ENCODE data around the gene TMEM192. TPM values are rescaled to one million over a fixed set of nuclear protein-coding genes. Genes with fewer than 3 reads are reported as not detected.
"Not testable (repeated sequence)": the region's sequence is repeated elsewhere in the genome, so short reads cannot be mapped to it uniquely, and the experiment has no call there.

TMEM192 gene
- total RNA-seq, 2 donors from 2014 or later, result 13.6 to 14.6 TPM

- H3K4me1 ChIP-seq, result no peaks in the 10 kb centered on the region
- no peaks in the 10 kb centered on the region for H3K9me3 ChIP-seq
- TF ChIP-seq CTCF (IDR thresholded peaks at IDR 0.05), result no peak
- no peaks in the 10 kb centered on the region for H3K27me3 ChIP-seq
- no peak overlapping the region for H3K27ac ChIP-seq
- DNase-seq (ENCODE audit: low spot score), result no peak
- no peaks in the 10 kb centered on the region for H3K36me3 ChIP-seq
- no peak overlapping the region for H3K4me3 ChIP-seq
These were observed 17.3 kb upstream of the TMEM192 start for GRCh38 chr4:165129924-165130323.

GRCh38 chr4:165125869-165126499 is 13.3 kb upstream of the TMEM192 start:
- H3K4me3 ChIP-seq; H3K4me1 ChIP-seq; H3K27me3 ChIP-seq; H3K9me3 ChIP-seq; H3K36me3 ChIP-seq; DNase-seq (ENCODE audit: low spot score); H3K27ac ChIP-seq: not testable (repeated sequence)

- Histone ChIP-seq H3K27ac (no peak overlapping the region), H3K9me3 (no peaks in the 10 kb centered on the region), H3K27me3 (no peaks in the 10 kb centered on the region), H3K4me3 (no peak overlapping the region), H3K36me3 (no peaks in the 10 kb centered on the region), H3K4me1 (no peaks in the 10 kb centered on the region)
- TF ChIP-seq CTCF (IDR thresholded peaks at IDR 0.05), result no peak
- no peak for DNase-seq (ENCODE audit: low spot score)
These were observed 11.8 kb upstream of the TMEM192 start for GRCh38 chr4:165124488-165124887.

GRCh38 chr4:165118256-165118909 is 5.7 kb upstream of the TMEM192 start:
- TF ChIP-seq CTCF (IDR thresholded peaks at IDR 0.05), result no peak

GRCh38 chr4:165115301-165115700 is 2.6 kb upstream of the TMEM192 start:
- Histone ChIP-seq H3K27ac (no peak overlapping the region), H3K4me1 (peaks cover 0 to 10% of the 10 kb centered on the region in 2 donors), H3K9me3 (no peaks in the 10 kb centered on the region), H3K4me3 (no peak overlapping the region), H3K27me3 (no peaks in the 10 kb centered on the region), H3K36me3 (no peaks in the 10 kb centered on the region)
- no peak for DNase-seq (ENCODE audit: low spot score)
- TF ChIP-seq CTCF (IDR thresholded peaks at IDR 0.05), result no peak

More at GRCh38 chr4:165118256-165118909, 5.7 kb upstream of the TMEM192 start:
- Histone ChIP-seq H3K4me1 (peaks cover 0 to 4% of the 10 kb centered on the region in 2 donors), H3K4me3 (no peak overlapping the region), H3K27ac (no peak overlapping the region), H3K9me3 (no peaks in the 10 kb centered on the region), H3K36me3 (no peaks in the 10 kb centered on the region), H3K27me3 (no peaks in the 10 kb centered on the region)
- no peak for DNase-seq (ENCODE audit: low spot score)

GRCh38 chr4:165111906-165112367 is 723 bp downstream of the TMEM192 start:
- Histone ChIP-seq H3K4me3 (peak overlapping the region; percentile 82 to 86), H3K27me3 (no peaks in the 10 kb centered on the region), H3K27ac (peak overlapping the region; percentile 91 to 92), H3K9me3 (no peaks in the 10 kb centered on the region), H3K36me3 (no peaks in the 10 kb centered on the region), H3K4me1 (peaks cover 0 to 10% of the 10 kb centered on the region in 2 donors)
- DNase-seq (ENCODE audit: low spot score), result no peak
- no peak for TF ChIP-seq CTCF (IDR thresholded peaks at IDR 0.05)
